Gastrocnemius medialis (tissue), 4 donors: Measurements from ENCODE around the gene RPS6KB1. TPM values are rescaled to one million over a fixed set of nuclear protein-coding genes. Genes with fewer than 3 reads are reported as not detected.
"Not testable (repeated sequence)": the region's sequence is repeated elsewhere in the genome, so short reads cannot be mapped to it uniquely, and the experiment has no call there.

ENCODE experiments used
- ATAC-seq, 2 donors: fragments of 150-250 bp; one replicate each; pipeline ENCODE4 v1.9.1; 2016
- DNase-seq, 2 donors: peaks; one replicate each; pipeline ENCODE4 v3.0.0-alpha.2; 2019
- H3K27ac ChIP-seq, 4 donors: fragments of 200-600 bp; sonication (generic); 1 replicate in 1 of 4; 2 replicates in 3 of 4; pipeline ENCODE4 v1.5.1; 2016 to 2018; ENCODE audit warnings: mild to moderate bottlenecking in 2 of 4, moderate library complexity in 1 of 4
- H3K27me3 ChIP-seq, 3 donors: fragments of 200-600 bp; sonication (generic) in 2 of 3; 1 replicate in 1 of 3; 2 replicates in 2 of 3; pipeline versions ENCODE4 v1.5.1 to v1.6.0; 2016 to 2019; ENCODE audit warnings: mild to moderate bottlenecking in 1 of 3, moderate library complexity in 1 of 3
- H3K36me3 ChIP-seq, 2 donors: fragments of 200-600 bp; sonication (generic) in 1 of 2; one replicate each; pipeline ENCODE4 v1.5.1; 2017 to 2018
- H3K4me1 ChIP-seq, 2 donors: fragments of 200-600 bp; sonication (generic) in 1 of 2; one replicate each; pipeline ENCODE4 v1.5.1; 2016 to 2017; ENCODE audit warnings: mild to moderate bottlenecking in 2 of 2
- H3K4me3 ChIP-seq, 4 donors: fragments of 200-600 bp; sonication (generic) in 3 of 4; 1 replicate in 1 of 4; 2 replicates in 3 of 4; pipeline ENCODE4 v1.5.1; 2016 to 2019; ENCODE audit warnings: mild to moderate bottlenecking in 2 of 4
- H3K9me3 ChIP-seq, 3 donors: fragments of 200-600 bp; sonication (generic) in 2 of 3; 1 replicate in 1 of 3; 2 replicates in 2 of 3; pipeline ENCODE4 v1.5.1; 2016 to 2019
- POLR2A ChIP-seq, 2 donors: fragments of 450-650 bp; IDR thresholded peaks; one replicate each; pipeline ENCODE4 v1.6.1; 2017; ENCODE audit warnings: antibody characterized with exemption in 2 of 2, mild to moderate bottlenecking in 2 of 2, moderate library complexity in 2 of 2
- in situ Hi-C, 4 donors: fragments of 200-750 bp; cut with MboI; loops; one replicate each; pipeline versions ENCODE4 v1.15.0 to v1.8.0; 2017; ENCODE audit warnings: low sequenced_read_pairs in 4 of 4
- intact Hi-C: fragments of 100-400 bp; cut with DNase I; formaldehyde crosslinking; loops from one replicate; pipeline ENCODE4 v1.15.1; 2023; ENCODE audit warnings: low total_unique reads
- total RNA-seq, 4 donors: library from RNA; depleted of rRNA; stranded (reverse); fragments of >200 nt; gene quantifications; one replicate each; pipeline versions ENCODE4 v1.1.0 to v1.2.3, GENCODE V29; 2016
- TF ChIP-seq, protein P1 (sequence below), 5 experiments: fragments of 450-650 bp in 3 of 5; fragments of 200-600 bp in 2 of 5; sonication (generic) in 2 of 5; IDR thresholded peaks in 4 of 5; conservative IDR thresholded peaks in 1 of 5; 1 replicate in 4 of 5; 2 replicates in 1 of 5; pipeline ENCODE4 v1.5.1; 2016 to 2019; ENCODE audit warnings: antibody characterized with exemption in 5 of 5, mild to moderate bottlenecking in 3 of 5, moderate library complexity in 3 of 5

The RPS6KB1 gene
- total RNA-seq, 4 donors from 2014 or later, result 38.4 to 58.4 (median 41.6) TPM

DNA sequence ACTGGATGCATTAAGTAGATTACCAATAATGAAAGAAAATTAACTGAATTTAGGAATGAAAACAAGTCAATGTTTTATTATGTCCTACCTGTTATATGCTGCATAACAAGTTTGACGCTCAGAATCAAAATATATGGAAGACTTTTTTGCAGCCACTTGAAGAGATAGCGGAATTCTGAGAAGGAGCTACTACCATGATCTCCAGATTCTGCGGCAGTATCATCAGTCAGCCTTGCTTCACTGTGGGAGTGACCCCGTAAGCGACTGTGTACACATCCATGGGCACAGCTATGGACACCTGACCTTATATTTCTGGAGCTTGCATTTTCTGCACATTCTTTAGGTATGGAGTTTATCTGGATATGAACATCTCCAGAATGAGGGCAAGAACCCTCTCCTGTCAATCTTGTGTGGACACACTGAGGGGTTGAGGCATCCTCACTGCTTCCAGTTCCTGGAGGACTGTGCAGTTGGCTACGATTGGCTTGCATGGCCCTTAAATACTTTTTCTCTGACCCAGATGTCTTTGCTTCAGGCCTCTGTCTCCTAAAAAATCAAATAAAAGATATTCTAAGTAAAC, 69.9 kb downstream of the RPS6KB1 start:
- Histone ChIP-seq H3K4me1 (peaks cover 20 to 24% of the 10 kb centered on the region in 2 donors), H3K36me3 (peaks cover 0 to 11% of the 10 kb centered on the region in 2 donors), H3K4me3 (peak overlapping the region; percentile 78 to 95 (median 87)), H3K27me3 (no peaks in the 10 kb centered on the region), H3K9me3 (no peaks in the 10 kb centered on the region), H3K27ac (peak overlapping the region; percentile 96 to 99 (median 96))
- ATAC-seq, result no peak
- no peak for DNase-seq
- intact Hi-C loops, result loop anchor here (5.0 kb wide), 1 partner anchor 116 kb away; no protein-coding TSS in a partner anchor
- in situ Hi-C loops, result no loop called here
- TF ChIP-seq POLR2A (IDR thresholded peaks at IDR 0.05), result no peak
- TF ChIP-seq, protein P1, sequence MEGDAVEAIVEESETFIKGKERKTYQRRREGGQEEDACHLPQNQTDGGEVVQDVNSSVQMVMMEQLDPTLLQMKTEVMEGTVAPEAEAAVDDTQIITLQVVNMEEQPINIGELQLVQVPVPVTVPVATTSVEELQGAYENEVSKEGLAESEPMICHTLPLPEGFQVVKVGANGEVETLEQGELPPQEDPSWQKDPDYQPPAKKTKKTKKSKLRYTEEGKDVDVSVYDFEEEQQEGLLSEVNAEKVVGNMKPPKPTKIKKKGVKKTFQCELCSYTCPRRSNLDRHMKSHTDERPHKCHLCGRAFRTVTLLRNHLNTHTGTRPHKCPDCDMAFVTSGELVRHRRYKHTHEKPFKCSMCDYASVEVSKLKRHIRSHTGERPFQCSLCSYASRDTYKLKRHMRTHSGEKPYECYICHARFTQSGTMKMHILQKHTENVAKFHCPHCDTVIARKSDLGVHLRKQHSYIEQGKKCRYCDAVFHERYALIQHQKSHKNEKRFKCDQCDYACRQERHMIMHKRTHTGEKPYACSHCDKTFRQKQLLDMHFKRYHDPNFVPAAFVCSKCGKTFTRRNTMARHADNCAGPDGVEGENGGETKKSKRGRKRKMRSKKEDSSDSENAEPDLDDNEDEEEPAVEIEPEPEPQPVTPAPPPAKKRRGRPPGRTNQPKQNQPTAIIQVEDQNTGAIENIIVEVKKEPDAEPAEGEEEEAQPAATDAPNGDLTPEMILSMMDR (IDR thresholded peaks at IDR 0.05 in 4 of 5, conservative IDR thresholded peaks at IDR 0.05 in 1 of 5), result no peak

DNA sequence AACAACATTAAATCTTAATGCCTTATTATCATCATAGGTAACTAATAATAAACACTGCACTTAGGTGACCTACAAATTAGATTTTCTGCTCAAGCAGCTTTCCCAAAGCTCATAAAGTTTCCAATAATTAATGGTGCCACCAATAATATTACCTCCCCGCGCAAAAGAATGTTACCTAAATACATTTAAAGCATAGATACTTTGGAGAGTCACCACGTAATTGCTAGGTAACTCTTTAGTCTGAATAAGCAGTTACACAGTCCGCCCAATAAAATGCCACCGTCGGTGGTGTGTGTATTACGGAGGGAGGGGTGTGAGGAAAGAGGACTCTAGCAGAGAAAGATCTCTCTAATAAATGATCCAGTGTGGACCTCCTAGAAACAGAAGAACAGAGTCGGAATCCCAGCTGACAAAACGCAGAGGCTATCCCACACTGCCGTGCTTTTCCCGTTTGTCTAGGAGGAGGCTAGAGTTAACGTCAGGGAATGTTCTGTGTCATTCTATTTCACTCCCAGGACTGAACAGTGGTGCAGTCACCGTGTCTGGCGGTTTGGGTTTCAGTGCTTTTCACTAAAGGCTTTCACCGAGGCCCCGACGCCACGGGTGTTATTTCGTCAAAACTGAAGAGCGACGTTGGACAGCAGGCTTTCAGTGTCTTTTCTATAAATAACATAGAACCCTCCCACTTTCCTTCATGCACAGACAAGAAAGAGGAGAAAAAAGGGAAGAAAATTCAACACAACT, 71.0 kb downstream of the RPS6KB1 start:
- peaks cover 0 to 4% of the 10 kb centered on the region in 2 donors for H3K36me3 ChIP-seq
- DNase-seq, result peak; percentile 21 to 66
- H3K9me3 ChIP-seq, result no peaks in the 10 kb centered on the region
- TF ChIP-seq, protein P1 (IDR thresholded peaks at IDR 0.05 in 4 of 5, conservative IDR thresholded peaks at IDR 0.05 in 1 of 5), result no peak
- no peak for TF ChIP-seq POLR2A (IDR thresholded peaks at IDR 0.05)
- H3K27me3 ChIP-seq, result no peaks in the 10 kb centered on the region
- H3K4me1 ChIP-seq, result peaks cover 20 to 24% of the 10 kb centered on the region in 2 donors
- peak overlapping the region; percentile 78 to 95 (median 87) for H3K4me3 ChIP-seq
- ATAC-seq, result peak; percentile 72 to 78
- H3K27ac ChIP-seq, result peak overlapping the region; percentile 96 to 99 (median 96)
- in situ Hi-C loops, result no loop called here
- intact Hi-C loops, result loop anchor here (1.0 to 5.0 kb wide), 2 partner anchors 71 to 117 kb away; partner anchors contain the start of gene RPS6KB1

GRCh38 chr17:59964482-59965328, 71.8 kb downstream of the RPS6KB1 start, which contains the start of gene RNFT1:
Gene RNFT1, minus strand, starts transcription at chr17:59964740. Its CDS starts 77 bp downstream, at chr17:59964663.
- intact Hi-C loops, result loop anchor here (1.0 to 5.0 kb wide), 2 partner anchors 71 to 117 kb away; partner anchors contain the start of gene RPS6KB1

DNA sequence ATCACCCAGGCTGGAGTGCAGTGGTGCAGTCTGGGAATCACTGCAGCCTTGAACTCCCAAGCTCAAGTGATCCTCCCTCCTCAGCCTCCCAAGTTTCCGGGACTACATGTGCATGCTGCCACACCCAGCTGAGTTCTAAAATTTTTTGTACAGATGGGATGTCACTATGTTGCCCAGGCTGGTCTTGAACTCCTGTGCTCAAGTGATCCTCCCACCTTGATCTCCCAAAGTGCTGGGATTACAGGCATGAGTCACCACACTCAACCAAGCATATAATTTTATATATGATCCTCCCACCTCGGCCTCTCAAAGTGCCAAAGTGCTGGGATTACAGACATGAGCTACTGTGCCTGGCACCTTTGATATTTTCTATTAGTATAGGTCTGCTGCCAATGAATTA, 78.8 kb downstream of the RPS6KB1 start:
- H3K27me3 ChIP-seq, H3K4me1 ChIP-seq, H3K9me3 ChIP-seq, in situ Hi-C loops, H3K36me3 ChIP-seq, ATAC-seq, H3K4me3 ChIP-seq, intact Hi-C loops, DNase-seq, H3K27ac ChIP-seq: not testable (repeated sequence)

More at GRCh38 chr17:59964482-59965328, 71.8 kb downstream of the RPS6KB1 start, which contains the start of gene RNFT1:
- peak within 1 kb of the TSS; percentile 96 to 99 (median 96) for H3K27ac ChIP-seq
- H3K36me3 ChIP-seq, result peaks cover 0 to 4% of the 10 kb centered on the region in 2 donors
- in situ Hi-C loops, result no loop called here
- peak; percentile 75 to 88 for DNase-seq
- peaks cover 20 to 24% of the 10 kb centered on the region in 2 donors for H3K4me1 ChIP-seq
- no peaks in the 10 kb centered on the region for H3K9me3 ChIP-seq
- peak; percentile 90 to 93 for ATAC-seq
- TF ChIP-seq, protein P1 (IDR thresholded peaks at IDR 0.05 in 4 of 5, conservative IDR thresholded peaks at IDR 0.05 in 1 of 5), result no peak
- TF ChIP-seq POLR2A (IDR thresholded peaks at IDR 0.05), result peak; percentile 78 to 90
- no peaks in the 10 kb centered on the region for H3K27me3 ChIP-seq
- H3K4me3 ChIP-seq, result peak within 1 kb of the TSS; percentile 78 to 95 (median 87)
